OCI-LY1 (cell line): ENCODE measurements around the gene OR13C9.
"Not testable (repeated sequence)": the region's sequence is repeated elsewhere in the genome, so short reads cannot be mapped to it uniquely, and the experiment has no call there.

Source experiments
- EZH2 ChIP-seq: fragments of 200-600 bp; sonication (generic), shearing (Covaris generic); IDR thresholded peaks from 2 replicates; pipeline ENCODE4 v1.8.0; 2017; ENCODE audit warnings: borderline replicate concordance, mixed run types, mild to moderate bottlenecking, antibody characterized with exemption, low read length, moderate library complexity, mixed read lengths
- TF ChIP-seq, protein P1 (sequence below): fragments of 200-600 bp; sonication (generic), shearing (Covaris generic); IDR thresholded peaks from 2 replicates; pipeline ENCODE4 v1.5.1; 2017; ENCODE audit warnings: mild to moderate bottlenecking, antibody characterized with exemption, low read length, moderate library complexity, mixed read lengths

DNA sequence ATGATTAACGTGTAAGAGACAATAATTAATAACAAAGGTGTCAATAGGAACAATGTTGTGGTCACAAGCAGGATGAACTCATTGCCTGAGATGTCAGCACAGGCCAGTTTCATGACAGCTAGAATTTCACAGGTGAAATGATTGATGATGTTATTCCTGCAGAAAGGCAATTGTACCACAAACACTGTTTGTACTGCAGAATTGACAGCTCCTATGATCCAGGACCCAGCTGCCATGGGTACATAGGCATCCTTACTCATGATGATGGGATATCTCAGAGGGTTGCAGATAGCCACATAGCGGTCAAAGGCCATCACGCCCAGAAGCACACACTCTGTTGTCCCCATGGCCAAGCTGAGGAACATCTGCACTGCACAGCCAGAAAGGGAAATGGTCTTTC is 19.3 kb downstream of the OR13C9 start:
- TF ChIP-seq, protein P1, sequence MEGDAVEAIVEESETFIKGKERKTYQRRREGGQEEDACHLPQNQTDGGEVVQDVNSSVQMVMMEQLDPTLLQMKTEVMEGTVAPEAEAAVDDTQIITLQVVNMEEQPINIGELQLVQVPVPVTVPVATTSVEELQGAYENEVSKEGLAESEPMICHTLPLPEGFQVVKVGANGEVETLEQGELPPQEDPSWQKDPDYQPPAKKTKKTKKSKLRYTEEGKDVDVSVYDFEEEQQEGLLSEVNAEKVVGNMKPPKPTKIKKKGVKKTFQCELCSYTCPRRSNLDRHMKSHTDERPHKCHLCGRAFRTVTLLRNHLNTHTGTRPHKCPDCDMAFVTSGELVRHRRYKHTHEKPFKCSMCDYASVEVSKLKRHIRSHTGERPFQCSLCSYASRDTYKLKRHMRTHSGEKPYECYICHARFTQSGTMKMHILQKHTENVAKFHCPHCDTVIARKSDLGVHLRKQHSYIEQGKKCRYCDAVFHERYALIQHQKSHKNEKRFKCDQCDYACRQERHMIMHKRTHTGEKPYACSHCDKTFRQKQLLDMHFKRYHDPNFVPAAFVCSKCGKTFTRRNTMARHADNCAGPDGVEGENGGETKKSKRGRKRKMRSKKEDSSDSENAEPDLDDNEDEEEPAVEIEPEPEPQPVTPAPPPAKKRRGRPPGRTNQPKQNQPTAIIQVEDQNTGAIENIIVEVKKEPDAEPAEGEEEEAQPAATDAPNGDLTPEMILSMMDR: not testable (repeated sequence)
- not testable (repeated sequence) for TF ChIP-seq EZH2
